ENCODE results near the gene LILRA5.

Gene LILRA5

GRCh38 chr19:54312436-54313377 is at the start of gene LILRA5:
LILRA5 (minus strand) TSS chr19:54313166; CDS start chr19:54313019, 147 bp downstream.
- peak; percentile 24 for DNase-seq

- peak; percentile 42 for DNase-seq
Observed at GRCh38 chr19:54361680-54362422, 48.9 kb upstream of the LILRA5 start.

- peak; percentile 72 for DNase-seq
Observed at GRCh38 chr19:54359149-54359820, 46.3 kb upstream of the LILRA5 start.

- no peak for DNase-seq
Observed at GRCh38 chr19:54357381-54357780, 44.4 kb upstream of the LILRA5 start.

GRCh38 chr19:54356444-54357056 is 43.6 kb upstream of the LILRA5 start:
- DNase-seq: no peak

GRCh38 chr19:54355675-54356074 is 42.7 kb upstream of the LILRA5 start:
- DNase-seq: no peak

- no peak for DNase-seq
Observed at GRCh38 chr19:54354761-54355160, 41.8 kb upstream of the LILRA5 start.

GRCh38 chr19:54352546-54352945 is 39.6 kb upstream of the LILRA5 start:
- DNase-seq: no peak

GRCh38 chr19:54352041-54352440 is 39.1 kb upstream of the LILRA5 start:
- DNase-seq: no peak

GRCh38 chr19:54351474-54351873 is 38.5 kb upstream of the LILRA5 start:
- no peak for DNase-seq

GRCh38 chr19:54345938-54346386 is 33.0 kb upstream of the LILRA5 start:
- DNase-seq: no peak

GRCh38 chr19:54343868-54344267 is 30.9 kb upstream of the LILRA5 start:
- DNase-seq: no peak

- no peak for DNase-seq
Observed at GRCh38 chr19:54341295-54341694, 28.3 kb upstream of the LILRA5 start.

- DNase-seq: no peak
Observed at GRCh38 chr19:54339646-54340358, 26.8 kb upstream of the LILRA5 start.

GRCh38 chr19:54338521-54338920 is 25.6 kb upstream of the LILRA5 start:
- DNase-seq: no peak

- no peak for DNase-seq
Observed at GRCh38 chr19:54337858-54338230, 24.9 kb upstream of the LILRA5 start.

GRCh38 chr19:54336893-54337857 is 24.2 kb upstream of the LILRA5 start:
- no peak for DNase-seq

GRCh38 chr19:54335979-54336892 is 23.3 kb upstream of the LILRA5 start:
- no peak for DNase-seq

GRCh38 chr19:54335164-54335563 is 22.2 kb upstream of the LILRA5 start:
- no peak for DNase-seq

All from CD4-positive, alpha-beta T cell treated with Interleukin-4 for 4 hours (primary cell).